ENCODE measurements around the gene GMDS. TPM values are rescaled to one million over a fixed set of nuclear protein-coding genes. Genes with fewer than 3 reads are reported as not detected.

GMDS gene
- total and polyA plus RNA-seq, 2 of the 4 experiments (the other 2 are of a cell fraction) = 7.3 to 21.9 TPM

- 100% methylated on average over 1 of the region's 7 CpGs; no CpG with 5 or more reads in 1 of the 2 experiments for WGBS, 2 experiments (ENCODE audit: extremely low coverage in 2 of 2, insufficient read length in 1 of 2)
- Histone ChIP-seq H3K36me3 (ENCODE audit: control insufficient read depth, insufficient read depth, low read length) (no peaks in the 10 kb centered on the region), H2AK5ac (ENCODE audit: low read depth, low read length) (peak overlapping the region; percentile 39; the same call in 1 of the 2 replicates), H2BK15ac (ENCODE audit: low read depth, low read length) (no peak overlapping the region), H2AFZ (replicated peaks; ENCODE audit: low read length, poor library complexity) (no peak overlapping the region), H2BK5ac (ENCODE audit: low read depth, low read length, poor library complexity, severe bottlenecking) (no peak overlapping the region), H3K4me2 (ENCODE audit: low read depth, low read length) (no peak overlapping the region), H3K9me3 (ENCODE audit: control insufficient read depth, insufficient read depth, low read length) (no peaks in the 10 kb centered on the region), H4K20me1 (ENCODE audit: insufficient read depth, low read length) (no peaks in the 10 kb centered on the region), H3K4me3 (ENCODE audit: insufficient read depth, low read depth, low read length) (no peak overlapping the region), H3K9me1 (ENCODE audit: insufficient read depth, low read length) (peaks cover 12% of the 10 kb centered on the region), H4K8ac (ENCODE audit: low read depth in 2 of 2, low read length in 2 of 2) (no peak overlapping the region), H2BK20ac (ENCODE audit: low read depth, low read length) (no peak overlapping the region), H3K14ac (replicated peaks; ENCODE audit: low read depth, low read length) (no peak overlapping the region), H3K56ac (ENCODE audit: extremely low read depth, insufficient read depth, low read length) (no peak overlapping the region), H2BK120ac (ENCODE audit: low read depth, low read length) (no peak overlapping the region; the same call in 1 of the 2 replicates), H2AK9ac (replicated peaks; ENCODE audit: low read depth, low read length, poor library complexity) (no peak overlapping the region), H3K79me1 (ENCODE audit: low read depth in 1 of 2, low read length in 2 of 2) (no peaks in the 10 kb centered on the region), H3K4me1 (ENCODE audit: control insufficient read depth, insufficient read depth, low read length) (peaks cover 18% of the 10 kb centered on the region), H4K91ac (ENCODE audit: insufficient read depth, low read depth, low read length) (no peak overlapping the region; the same call in 1 of the 2 replicates), H3K23ac (ENCODE audit: low read depth, low read length) (no peak overlapping the region), H3K27me3 (ENCODE audit: control insufficient read depth, insufficient read depth, low read length) (no peaks in the 10 kb centered on the region), H3K9ac (ENCODE audit: low read depth, low read length) (no peak overlapping the region), H3K4ac (ENCODE audit: low read depth, low read length) (no peak overlapping the region; the same call in 1 of the 2 replicates), H3K18ac (ENCODE audit: low read depth, low read length) (no peak overlapping the region), H3K27ac (ENCODE audit: insufficient read depth, low read length) (no peak overlapping the region), H4K5ac (ENCODE audit: low read depth, low read length) (no peak overlapping the region)
- in situ Hi-C loops (cut with MboI; ENCODE audit: low sequenced_read_pairs) = no loop called here
- ChIA-PET CTCF (no interaction called here), POLR2A (ENCODE audit: unreplicated experiment) (no interaction called here)
- TF ChIP-seq NFE2L2 (IDR thresholded peaks at IDR 0.05; ENCODE audit: low read depth, low read length) (no peak), ELK1 (IDR thresholded peaks at IDR 0.05; ENCODE audit: borderline replicate concordance, low read depth, low read length) (no peak)
- DNase-seq (no peak), ATAC-seq (ENCODE audit: low read depth) (no peak)
- no TSS peak for BruUV-seq (replicated peaks)
- dilution Hi-C loops (cut with HindIII; ENCODE audit: low sequenced_read_pairs, unreplicated experiment) = no loop called here
- intact Hi-C loops (cut with micrococcal nuclease) = no loop called here
These were observed 585.6 kb downstream of the GMDS start for GRCh38 chr6:1659816-1660215.
